Measurements from ENCODE around the gene LCP1.

Gene LCP1

GRCh38 chr13:46160471-46161066, 21.4 kb downstream of the LCP1 start:
- Histone ChIP-seq H3K36me3 (ENCODE audit: low read depth) (no peaks in the 10 kb centered on the region), H3K4me1 (ENCODE audit: insufficient read depth, poor library complexity, severe bottlenecking) (no peaks in the 10 kb centered on the region), H3K4me3 (ENCODE audit: severe bottlenecking) (no peak overlapping the region), H3K27me3 (ENCODE audit: insufficient read depth, poor library complexity, severe bottlenecking) (no peaks in the 10 kb centered on the region), H3K9me3 (ENCODE audit: severe bottlenecking) (no peaks in the 10 kb centered on the region), H3K27ac (ENCODE audit: poor library complexity, severe bottlenecking) (no peak overlapping the region)
- TF ChIP-seq CTCF (IDR thresholded peaks at IDR 0.05; ENCODE audit: poor library complexity, severe bottlenecking): peak; percentile 88
- 0 out of 3 replicates have a peak, but pooled peaks have one; percentile 29 for ATAC-seq (ENCODE audit: low read depth)
- DNase-seq (ENCODE audit: low spot score): no peak

DNA sequence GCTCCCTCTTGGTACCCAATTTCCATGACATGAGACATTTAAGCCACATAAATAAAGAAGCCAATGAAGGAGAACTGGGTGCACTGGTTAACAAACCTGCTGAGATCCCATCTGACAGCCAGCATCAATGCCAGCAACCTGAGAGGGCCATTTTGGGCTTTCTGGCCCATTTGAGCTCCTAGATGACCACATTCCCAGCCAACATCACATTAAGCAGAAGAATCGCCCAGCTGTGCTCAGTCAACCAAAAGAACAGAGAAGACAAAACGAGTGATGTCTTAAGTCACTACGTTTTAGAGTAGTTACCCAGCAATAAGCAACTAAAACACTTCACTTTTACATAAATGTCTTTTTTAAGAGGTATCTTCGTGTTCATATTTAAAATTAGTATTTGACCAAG, 21.9 kb downstream of the LCP1 start:
- no peak for TF ChIP-seq CTCF (IDR thresholded peaks at IDR 0.05; ENCODE audit: poor library complexity, severe bottlenecking)
- ATAC-seq (ENCODE audit: low read depth) (no peak), DNase-seq (ENCODE audit: low spot score) (no peak)
- Histone ChIP-seq H3K4me1 (ENCODE audit: insufficient read depth, poor library complexity, severe bottlenecking) (no peaks in the 10 kb centered on the region), H3K36me3 (ENCODE audit: low read depth) (no peaks in the 10 kb centered on the region), H3K4me3 (ENCODE audit: severe bottlenecking) (no peak overlapping the region), H3K27ac (ENCODE audit: poor library complexity, severe bottlenecking) (no peak overlapping the region), H3K9me3 (ENCODE audit: severe bottlenecking) (no peaks in the 10 kb centered on the region), H3K27me3 (ENCODE audit: insufficient read depth, poor library complexity, severe bottlenecking) (no peaks in the 10 kb centered on the region)

DNA sequence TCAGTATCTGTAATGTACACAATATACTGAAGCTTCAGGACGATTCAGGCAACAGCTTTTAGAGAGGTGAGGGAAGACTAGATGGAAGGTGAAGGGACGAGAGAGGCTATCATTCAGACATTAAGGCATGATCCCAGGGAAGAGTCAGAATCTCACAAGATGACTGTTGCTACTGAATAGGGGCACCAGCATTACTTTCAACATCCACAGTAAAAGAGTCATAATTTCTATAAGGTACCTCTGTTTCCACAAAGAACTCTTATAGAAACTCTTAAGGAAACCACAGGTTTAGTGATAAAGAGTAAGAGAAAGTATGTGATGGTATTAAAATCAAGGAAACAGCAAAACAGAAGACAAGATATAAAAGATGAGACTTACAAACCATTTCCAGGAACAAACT, 23.0 kb downstream of the LCP1 start:
- ATAC-seq (ENCODE audit: low read depth): no peak
- Histone ChIP-seq H3K27ac (ENCODE audit: poor library complexity, severe bottlenecking) (no peak overlapping the region), H3K36me3 (ENCODE audit: low read depth) (no peaks in the 10 kb centered on the region), H3K9me3 (ENCODE audit: severe bottlenecking) (no peaks in the 10 kb centered on the region), H3K4me1 (ENCODE audit: insufficient read depth, poor library complexity, severe bottlenecking) (no peaks in the 10 kb centered on the region), H3K27me3 (ENCODE audit: insufficient read depth, poor library complexity, severe bottlenecking) (no peaks in the 10 kb centered on the region), H3K4me3 (ENCODE audit: severe bottlenecking) (no peak overlapping the region)
- no peak for TF ChIP-seq CTCF (IDR thresholded peaks at IDR 0.05; ENCODE audit: poor library complexity, severe bottlenecking)
- DNase-seq (ENCODE audit: low spot score): no peak

DNA sequence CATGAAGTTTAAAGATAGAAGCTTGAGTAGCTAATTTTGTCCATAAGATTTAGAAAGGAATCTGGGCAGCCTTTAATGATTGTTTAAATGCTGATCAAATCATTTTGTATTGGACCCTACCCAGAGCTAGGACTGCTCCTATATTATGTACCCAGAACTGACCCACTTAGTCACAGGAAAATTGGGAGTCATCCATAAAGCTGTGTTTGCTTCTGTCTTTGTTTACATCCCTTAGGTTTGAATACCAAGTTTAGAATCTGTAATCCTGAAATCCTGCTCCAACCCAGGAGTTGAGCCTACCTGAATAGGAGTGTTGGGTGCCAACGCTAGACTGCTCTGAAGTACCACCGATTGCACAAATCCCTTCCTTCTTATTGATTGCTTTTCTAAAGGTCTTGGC, 23.8 kb downstream of the LCP1 start:
- Histone ChIP-seq H3K4me3 (ENCODE audit: severe bottlenecking) (no peak overlapping the region), H3K9me3 (ENCODE audit: severe bottlenecking) (no peaks in the 10 kb centered on the region), H3K27me3 (ENCODE audit: insufficient read depth, poor library complexity, severe bottlenecking) (no peaks in the 10 kb centered on the region), H3K36me3 (ENCODE audit: low read depth) (no peaks in the 10 kb centered on the region), H3K27ac (ENCODE audit: poor library complexity, severe bottlenecking) (no peak overlapping the region), H3K4me1 (ENCODE audit: insufficient read depth, poor library complexity, severe bottlenecking) (no peaks in the 10 kb centered on the region)
- no peak for ATAC-seq (ENCODE audit: low read depth)
- no peak for TF ChIP-seq CTCF (IDR thresholded peaks at IDR 0.05; ENCODE audit: poor library complexity, severe bottlenecking)
- DNase-seq (ENCODE audit: low spot score): no peak

DNA sequence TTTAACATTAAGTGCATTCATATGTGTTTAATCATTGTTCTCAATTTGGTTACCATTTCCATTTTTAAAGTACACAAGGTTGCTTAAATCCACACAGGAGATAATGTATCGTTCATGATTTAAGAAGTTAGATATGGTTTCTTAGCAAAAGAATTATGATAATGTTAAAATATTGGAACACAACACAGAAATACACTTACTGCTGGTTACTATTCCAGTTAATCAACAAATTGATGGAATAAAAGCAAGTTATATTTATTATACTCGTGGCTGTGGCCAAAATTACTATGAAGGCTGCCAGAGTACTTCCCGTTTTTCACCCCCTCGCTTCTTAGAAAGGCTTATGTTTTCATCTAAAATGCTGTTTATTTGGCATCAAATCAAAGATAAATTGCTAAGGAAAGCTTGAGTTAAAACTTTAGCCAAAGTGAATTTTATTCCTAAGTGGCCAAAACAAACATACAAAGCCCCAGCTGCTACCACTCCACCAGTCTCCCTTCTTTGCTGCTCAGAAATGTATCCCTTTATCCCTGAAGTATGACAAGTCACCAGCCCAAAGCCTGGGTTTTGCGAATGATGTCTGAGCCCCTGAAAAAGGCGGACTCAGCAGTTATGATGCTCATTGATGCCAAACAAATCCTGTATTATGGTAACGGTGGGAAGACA, 27.7 kb downstream of the LCP1 start:
- Histone ChIP-seq H3K27ac (ENCODE audit: poor library complexity, severe bottlenecking) (no peak overlapping the region), H3K4me3 (ENCODE audit: severe bottlenecking) (no peak overlapping the region), H3K27me3 (ENCODE audit: insufficient read depth, poor library complexity, severe bottlenecking) (no peaks in the 10 kb centered on the region), H3K4me1 (ENCODE audit: insufficient read depth, poor library complexity, severe bottlenecking) (no peaks in the 10 kb centered on the region), H3K36me3 (ENCODE audit: low read depth) (no peaks in the 10 kb centered on the region), H3K9me3 (ENCODE audit: severe bottlenecking) (no peaks in the 10 kb centered on the region)
- ATAC-seq (ENCODE audit: low read depth): no peak
- no peak for DNase-seq (ENCODE audit: low spot score)
- TF ChIP-seq CTCF (IDR thresholded peaks at IDR 0.05; ENCODE audit: poor library complexity, severe bottlenecking): no peak
